ENCODE data around the gene ZNF891.

ZNF891 gene

DNA sequence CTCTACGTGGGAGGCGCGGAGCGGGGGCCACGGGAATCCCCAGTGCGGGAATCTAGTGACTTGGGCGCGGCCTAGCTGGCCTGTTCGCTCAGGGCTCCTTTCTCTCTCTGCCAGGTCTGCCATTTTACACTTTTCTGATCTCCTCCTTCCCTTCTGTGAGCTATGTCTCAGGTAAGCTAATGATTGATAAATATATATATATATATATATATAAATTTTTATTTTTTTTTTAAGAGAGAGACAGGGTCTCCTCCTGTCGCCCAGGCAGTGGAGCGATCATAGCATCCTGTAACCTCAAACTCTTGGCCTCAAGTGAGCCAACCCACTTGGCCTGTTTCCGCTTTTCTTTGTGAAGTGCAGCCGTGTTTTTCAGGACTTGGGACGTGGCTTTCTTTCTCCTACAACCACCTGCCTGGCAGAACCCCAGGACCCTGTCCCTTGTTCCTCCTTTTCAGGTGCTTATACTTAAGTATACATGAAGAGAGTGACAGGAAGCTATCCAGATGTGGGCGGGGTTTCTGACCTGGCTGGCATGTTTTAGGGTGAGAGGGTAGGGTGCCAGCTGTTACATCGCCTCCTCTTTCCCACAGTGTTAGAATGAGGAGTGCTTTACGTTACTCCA is 48.8 kb downstream of the ZNF891 start:
- Mint-ChIP-seq H3K4me3 (no peak overlapping the region), H3K27ac (no peak overlapping the region), H3K27me3 (ENCODE audit: low read depth) (no peaks in the 10 kb centered on the region), H3K9me3 (peaks cover 64% of the 10 kb centered on the region), H3K4me1 (no peaks in the 10 kb centered on the region), H3K36me3 (ENCODE audit: low read depth) (peaks cover 15% of the 10 kb centered on the region)
- TF ChIP-seq CTCF (IDR thresholded peaks at IDR 0.05; ENCODE audit: unreplicated experiment in 3 of 3): no peak

DNA sequence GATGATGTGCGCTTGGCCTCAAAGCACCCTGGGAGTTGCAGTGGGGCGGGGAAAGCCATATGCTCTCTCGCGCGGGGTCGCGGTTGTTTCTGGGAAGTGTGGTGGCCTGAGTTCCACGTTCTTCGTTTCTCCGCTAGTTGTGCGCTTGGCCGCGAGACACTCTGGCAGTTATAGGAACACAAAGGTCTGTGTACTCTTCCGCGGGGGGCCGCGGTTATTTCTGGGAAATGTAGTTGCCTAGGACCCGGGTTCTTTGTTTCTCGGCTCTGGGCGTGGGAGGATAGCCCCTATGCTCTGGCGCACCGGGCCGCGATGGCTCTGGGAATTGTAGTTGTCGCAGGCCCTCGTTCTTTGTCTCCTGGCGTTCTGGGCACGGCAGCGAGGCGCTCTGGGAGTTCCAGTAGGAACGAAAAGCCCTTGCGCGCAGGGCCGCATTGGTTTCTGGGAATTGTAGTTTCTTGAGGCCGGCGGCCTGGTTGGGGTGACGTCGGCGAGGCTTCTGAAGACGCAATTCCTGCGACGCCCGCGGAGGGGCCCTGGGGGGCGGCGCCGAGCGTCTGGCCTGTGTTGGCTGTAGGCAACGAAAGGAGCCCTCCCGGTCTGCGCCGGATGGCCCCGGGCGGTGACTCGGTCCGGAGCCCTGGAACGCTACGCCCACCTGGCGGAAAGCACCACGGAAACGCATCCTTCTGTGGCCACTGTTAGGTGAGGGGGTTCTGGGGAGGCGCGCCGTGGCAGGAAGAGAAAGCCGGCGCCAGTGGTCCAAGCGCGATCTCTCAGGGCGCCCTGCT is 49.5 kb downstream of the ZNF891 start, which contains the start of gene ZNF140:
TSS of gene ZNF140 (plus strand) at position 556 of the 791 bp plus-strand sequence. CDS start 398 bp downstream, outside the sequence.
- peaks cover 60% of the 10 kb centered on the region for H3K9me3 Mint-ChIP-seq
- no peak within 1 kb of the TSS for H3K27ac Mint-ChIP-seq
- peak; percentile 17 to 43 (median 20) for TF ChIP-seq CTCF (IDR thresholded peaks at IDR 0.05; ENCODE audit: unreplicated experiment in 3 of 3)
- H3K4me1 Mint-ChIP-seq: no peaks in the 10 kb centered on the region
- H3K27me3 Mint-ChIP-seq (ENCODE audit: low read depth): no peaks in the 10 kb centered on the region
- no peak within 1 kb of the TSS for H3K4me3 Mint-ChIP-seq
- H3K36me3 Mint-ChIP-seq (ENCODE audit: low read depth): peaks cover 15% of the 10 kb centered on the region

- Mint-ChIP-seq H3K4me1 (no peaks in the 10 kb centered on the region), H3K4me3 (no peak overlapping the region), H3K27me3 (ENCODE audit: low read depth) (no peaks in the 10 kb centered on the region), H3K36me3 (ENCODE audit: low read depth) (peaks cover 15% of the 10 kb centered on the region), H3K27ac (no peak overlapping the region), H3K9me3 (peaks cover 58% of the 10 kb centered on the region)
- TF ChIP-seq CTCF (IDR thresholded peaks at IDR 0.05; ENCODE audit: unreplicated experiment in 3 of 3): no peak
These were observed 50.1 kb downstream of the ZNF891 start for GRCh38 chr12:133080026-133080367.

- Mint-ChIP-seq H3K9me3 (peaks cover 51% of the 10 kb centered on the region), H3K4me3 (no peak overlapping the region), H3K27ac (no peak overlapping the region), H3K36me3 (ENCODE audit: low read depth) (peaks cover 20% of the 10 kb centered on the region), H3K4me1 (no peaks in the 10 kb centered on the region), H3K27me3 (ENCODE audit: low read depth) (no peaks in the 10 kb centered on the region)
- TF ChIP-seq CTCF (IDR thresholded peaks at IDR 0.05; ENCODE audit: unreplicated experiment in 3 of 3): no peak
These were observed 56.2 kb downstream of the ZNF891 start for GRCh38 chr12:133073836-133074235.

DNA sequence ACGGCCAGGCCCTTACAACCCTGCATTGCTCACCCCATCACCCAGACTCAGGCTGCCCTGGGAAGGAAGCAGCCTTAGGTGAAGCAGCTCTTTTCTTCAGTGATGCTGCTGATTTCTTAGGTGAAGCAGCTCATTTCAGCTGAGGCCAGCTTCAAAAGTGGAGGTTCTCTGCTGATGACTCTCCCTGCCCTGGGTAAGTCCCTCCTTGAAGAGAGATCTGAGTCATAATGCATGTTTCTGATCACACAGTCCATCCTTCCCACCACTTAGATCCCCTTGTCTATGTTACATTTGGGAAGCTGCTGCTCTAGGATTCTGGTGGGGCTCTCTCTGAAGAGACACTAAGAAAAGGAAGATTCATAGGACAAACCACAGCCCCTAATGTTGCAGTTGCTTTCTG is 66.5 kb downstream of the ZNF891 start:
- H3K27ac Mint-ChIP-seq: no peak overlapping the region
- no peaks in the 10 kb centered on the region for H3K4me1 Mint-ChIP-seq
- H3K9me3 Mint-ChIP-seq: peaks cover 81% of the 10 kb centered on the region
- H3K4me3 Mint-ChIP-seq: no peak overlapping the region
- H3K36me3 Mint-ChIP-seq (ENCODE audit: low read depth): peaks cover 73% of the 10 kb centered on the region
- no peak for TF ChIP-seq CTCF (IDR thresholded peaks at IDR 0.05; ENCODE audit: unreplicated experiment in 3 of 3)
- no peaks in the 10 kb centered on the region for H3K27me3 Mint-ChIP-seq (ENCODE audit: low read depth)

Measured in nephron (organoid).